HepG2 (cell line): ENCODE measurements around the gene CPA5. TPM values are rescaled to one million over a fixed set of nuclear protein-coding genes. Genes with fewer than 3 reads are reported as not detected.

Source experiments
- ATAC-seq: fragments of 200-7000 bp; cut with Tn5 transposase; 3 replicates; pipeline ENCODE4 v1.9.1; 2020; ENCODE audit warnings: mild to moderate bottlenecking, moderate library complexity
- BruUV-seq: library from RNA; stranded (reverse); fragments of 400-500 nt; replicated peaks from 2 replicates; lab custom pipeline; 2021; lab: Mats Ljungman, UMichigan
- CTCF ChIA-PET: fragments of 300-600 bp; formaldehyde crosslinking; extraction: SDS; loops from one replicate; lab custom pipeline; 2021; ENCODE audit warnings: low total read pairs, inconsistent platforms, low intra/inter-chr PET ratio; lab: Yijun Ruan, JAX
- POLR2A ChIA-PET: fragments of 350-600 bp; sonication (Branson Sonifier 250); formaldehyde crosslinking; loops from one replicate; lab custom pipeline; 2020; ENCODE audit warnings: antibody characterized with exemption, inconsistent platforms; lab: Yijun Ruan, JAX
- DNase-seq: peaks from one replicate; pipeline ENCODE4 v3.0.0-alpha.2; 2015; ENCODE audit warnings: low spot score
- FAIRE-seq: peaks from 3 replicates; lab custom pipeline; 2011; peaks lifted over from hg19 to GRCh38; lab: Jason Lieb, UNC
- H2AFZ ChIP-seq: one replicate; pipeline ENCODE4 v1.6.1; 2011; ENCODE audit warnings: low read length, inconsistent platforms
- H3K27ac ChIP-seq: fragments of 300-600 bp; 3 replicates; pipeline ENCODE4 v1.8.0; 2011; ENCODE audit warnings: mixed run types, mild to moderate bottlenecking, mixed read lengths, low read length, inconsistent platforms; ENCODE audit not compliant: insufficient read depth; ENCODE audit errors: extremely low read length
- H3K27me3 ChIP-seq, 2 experiments: fragments of 200-600 bp in 1 of 2; 2 replicates in 1 of 2; 3 replicates in 1 of 2; pipeline versions ENCODE4 v1.6.0 to v1.8.0; 2011; ENCODE audit warnings: low read length in 2 of 2, mild to moderate bottlenecking in 2 of 2, moderate library complexity in 2 of 2, inconsistent platforms in 1 of 2; ENCODE audit not compliant: insufficient read depth in 2 of 2, control insufficient read depth in 1 of 2
- H3K36me3 ChIP-seq, 2 experiments: fragments of 200-600 bp in 1 of 2; replicated peaks in 1 of 2; 2 replicates in 1 of 2; 3 replicates in 1 of 2; pipeline versions ENCODE4 v1.5.1 to v1.8.0; 2011; ENCODE audit warnings: low read length in 2 of 2, inconsistent platforms in 1 of 2; ENCODE audit not compliant: insufficient read depth in 2 of 2, control insufficient read depth in 1 of 2
- H3K4me1 ChIP-seq: 2 replicates; pipeline ENCODE4 v1.5.1; 2012; ENCODE audit warnings: low read length, inconsistent platforms; ENCODE audit not compliant: insufficient read depth
- H3K4me2 ChIP-seq: 2 replicates; pipeline ENCODE4 v1.6.0; 2011; ENCODE audit warnings: low read depth, low read length, inconsistent platforms
- H3K4me3 ChIP-seq, 3 experiments: fragments of 200-600 bp in 1 of 3; sonication (generic), shearing (Covaris generic) in 1 of 3; replicated peaks in 1 of 3; 2 replicates each; pipeline ENCODE4 v1.5.1; 2011 to 2016; ENCODE audit warnings: low read length in 3 of 3, inconsistent platforms in 2 of 3, low read depth in 2 of 3, mild to moderate bottlenecking in 2 of 3, control low read depth in 1 of 3, mixed read lengths in 1 of 3; ENCODE audit not compliant: insufficient read depth in 1 of 3
- H3K79me2 ChIP-seq: one replicate; pipeline ENCODE4 v1.6.1; 2011; ENCODE audit warnings: low read length, inconsistent platforms; ENCODE audit not compliant: insufficient read depth
- H3K9ac ChIP-seq: 2 replicates; pipeline ENCODE4 v1.6.0; 2011; ENCODE audit warnings: mild to moderate bottlenecking, low read depth, low read length, inconsistent platforms; ENCODE audit not compliant: insufficient read depth
- H3K9me3 ChIP-seq: 2 replicates; pipeline ENCODE4 v1.5.1; 2012; ENCODE audit warnings: mild to moderate bottlenecking, low read length
- H4K20me1 ChIP-seq: 2 replicates; pipeline ENCODE4 v1.6.0; 2011; ENCODE audit warnings: inconsistent platforms, mild to moderate bottlenecking, low read length, moderate library complexity; ENCODE audit not compliant: insufficient read depth
- IRX3 ChIP-seq: sonication (generic); formaldehyde crosslinking; IDR thresholded peaks from 2 replicates; pipeline ENCODE4 v1.8.1; 2023; ENCODE audit warnings: mild to moderate bottlenecking, low read depth, missing genetic modification reagents, borderline replicate concordance
- PAXIP1 ChIP-seq: sonication (generic); formaldehyde crosslinking; conservative IDR thresholded peaks from 2 replicates; pipeline ENCODE4 v1.4.0; 2020; ENCODE audit warnings: mild to moderate bottlenecking, missing genetic modification reagents, moderate library complexity
- PHF5A ChIP-seq: IDR thresholded peaks from one replicate; pipeline ENCODE4 v1.6.1; 2018; ENCODE audit warnings: low read depth, missing genetic modification reagents; ENCODE audit not compliant: unreplicated experiment
- PRMT3 ChIP-seq: sonication (generic); formaldehyde crosslinking; IDR thresholded peaks from 2 replicates; pipeline ENCODE4 v1.8.1; 2022; ENCODE audit warnings: low read depth, mild to moderate bottlenecking, moderate library complexity, missing genetic modification reagents, borderline replicate concordance
- PTBP1 ChIP-seq: fragments of 200-400 bp; formaldehyde crosslinking; IDR thresholded peaks from 2 replicates; pipeline ENCODE4 v1.6.1; 2018; ENCODE audit warnings: low read length, low read depth; ENCODE audit not compliant: poor library complexity, severe bottlenecking
- RELA ChIP-seq: sonication (generic); formaldehyde crosslinking; IDR thresholded peaks from 2 replicates; pipeline ENCODE4 v1.4.0; 2020; ENCODE audit warnings: missing genetic modification reagents
- ZFP41 ChIP-seq: sonication (generic); formaldehyde crosslinking; IDR thresholded peaks from 2 replicates; pipeline ENCODE4 v1.4.0; 2020; ENCODE audit warnings: mild to moderate bottlenecking, missing genetic modification reagents, borderline replicate concordance
- ZIK1 ChIP-seq: sonication (generic); formaldehyde crosslinking; IDR thresholded peaks from 2 replicates; pipeline ENCODE4 v1.5.0; 2020; ENCODE audit warnings: mild to moderate bottlenecking, low read depth, missing genetic modification reagents, borderline replicate concordance
- ZNF251 ChIP-seq: sonication (generic); formaldehyde crosslinking; IDR thresholded peaks from 2 replicates; pipeline ENCODE4 v1.9.0; 2021; ENCODE audit warnings: mild to moderate bottlenecking, missing genetic modification reagents
- ZNF264 ChIP-seq: sonication (generic); formaldehyde crosslinking; IDR thresholded peaks from 2 replicates; pipeline ENCODE4 v1.4.0; 2020; ENCODE audit warnings: missing genetic modification reagents
- ZNF710 ChIP-seq: sonication (generic); formaldehyde crosslinking; IDR thresholded peaks from 2 replicates; pipeline ENCODE4 v1.5.0; 2020; ENCODE audit warnings: mild to moderate bottlenecking, missing genetic modification reagents, borderline replicate concordance
- WGBS: methylation state at CpG from one replicate; pipeline ENCODE4 v1.1.6; 2017; ENCODE audit warnings: low lambda C conversion rate; 5-methylcytosine and 5-hydroxymethylcytosine counted together
- in situ Hi-C: cut with HindIII; loops from 2 replicates; pipeline ENCODE4 v1.10.0; 2017; ENCODE audit warnings: low pct_unique_long_range_greater_than_20kb; ENCODE audit not compliant: extremely low pct_ligation_motif_present
- intact Hi-C: fragments of 100-400 bp; cut with micrococcal nuclease; formaldehyde crosslinking; loops from one replicate; pipeline ENCODE4 v1.10.0; 2022; ENCODE audit not compliant: unreplicated experiment
- polyA plus RNA-seq, 8 experiments: library from polyadenylated mRNA; depleted of rRNA in 3 of 8; stranded (reverse) in 7 of 8; unstranded in 1 of 8; fragments of >200 nt; fragmentation: Illumina TruSeq in 4 of 8; extraction: Trizol in 4 of 8; gene quantifications; 2 replicates each; pipeline versions ENCODE4 v1.2.1 to v1.2.3, GENCODE V29; 2011 to 2016; ENCODE audit warnings: low read depth in 4 of 8, missing spikeins in 1 of 8, mixed read lengths in 1 of 8; ENCODE audit not compliant: insufficient read depth in 1 of 8
- total RNA-seq, 5 experiments: library from RNA; depleted of rRNA; stranded (reverse); fragments of >200 nt; fragmentation: Illumina TruSeq; extraction: Trizol; gene quantifications; 2 replicates each; pipeline ENCODE4 v1.2.3, GENCODE V29; 2016; ENCODE audit warnings: low read depth in 1 of 5

The CPA5 gene
- total and polyA plus RNA-seq, 2 of the 13 experiments (the other 11 are each of a cell fraction or from before 2014, with no cell fraction given) = 0.48 TPM; not detected in 1

GRCh38 chr7:130401101-130401500 is 56.5 kb downstream of the CPA5 start:
- Histone ChIP-seq H3K36me3 (no peaks in the 10 kb centered on the region; a peak in 1 of 5 replicates), H3K79me2 (no peaks in the 10 kb centered on the region), H3K4me2 (no peak overlapping the region), H3K9me3 (no peaks in the 10 kb centered on the region), H3K4me1 (no peaks in the 10 kb centered on the region), H2AFZ (no peak overlapping the region), H3K4me3 (no peak overlapping the region), H3K27me3 (no peaks in the 10 kb centered on the region), H4K20me1 (no peaks in the 10 kb centered on the region), H3K27ac (no peak overlapping the region), H3K9ac (no peak overlapping the region)
- intact Hi-C loops = no loop called here
- no TSS peak for BruUV-seq
- ChIA-PET POLR2A (no interaction called here), CTCF (no interaction called here)
- in situ Hi-C loops = no loop called here
- TF ChIP-seq ZFP41 (no peak), IRX3 (no peak), ZNF251 (CRISPR knock-in tag) (no peak)
- FAIRE-seq (no peak), DNase-seq (no peak), ATAC-seq (no peak)
- 98% methylated on average over 1 of the region's 1 CpG for WGBS

DNA sequence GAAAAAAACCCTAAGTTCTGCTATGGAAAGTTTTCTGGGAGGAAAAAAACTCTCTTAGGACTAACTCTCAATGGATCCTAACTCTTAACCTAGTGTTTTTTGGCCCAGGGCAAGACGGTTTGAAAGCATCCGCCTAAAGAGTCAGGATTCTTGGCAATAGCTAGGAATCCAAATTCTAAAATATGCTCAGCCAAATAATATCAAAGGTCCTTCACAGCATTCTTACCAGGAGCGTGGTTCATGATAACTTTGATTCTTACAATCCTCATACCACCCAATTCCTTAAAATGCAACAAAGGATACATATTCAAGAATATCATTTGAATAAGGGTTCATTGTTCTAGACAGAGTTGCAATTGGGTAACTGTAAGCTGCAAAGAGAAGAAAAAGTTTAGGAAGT is 57.0 kb downstream of the CPA5 start:
- Histone ChIP-seq H3K27me3 (no peaks in the 10 kb centered on the region), H3K79me2 (no peaks in the 10 kb centered on the region), H3K36me3 (no peaks in the 10 kb centered on the region; a peak in 1 of 5 replicates), H3K4me2 (no peak overlapping the region), H3K9me3 (no peaks in the 10 kb centered on the region), H3K4me1 (no peaks in the 10 kb centered on the region), H3K9ac (no peak overlapping the region), H3K4me3 (no peak overlapping the region), H2AFZ (no peak overlapping the region), H4K20me1 (no peaks in the 10 kb centered on the region), H3K27ac (no peak overlapping the region)
- BruUV-seq = no TSS peak
- ChIA-PET CTCF (no interaction called here), POLR2A (no interaction called here)
- no peak for TF ChIP-seq RELA (CRISPR knock-in tag)
- TF ChIP-seq PAXIP1 = no peak
- no peak for TF ChIP-seq ZNF710 (CRISPR knock-in tag)
- TF ChIP-seq PTBP1 = no peak
- TF ChIP-seq PHF5A (CRISPR knock-in tag) = no peak
- no peak for TF ChIP-seq ZIK1 (CRISPR knock-in tag)
- no peak for TF ChIP-seq PRMT3 (CRISPR knock-in tag)
- no peak for TF ChIP-seq ZNF264 (CRISPR knock-in tag)
- intact Hi-C loops = no loop called here
- no peak for FAIRE-seq
- in situ Hi-C loops = no loop called here
- 89% methylated on average over 3 of the region's 3 CpGs for WGBS
- DNase-seq = no peak
- no peak for ATAC-seq
